HPDE6-E6E7 (cell line): ENCODE measurements around the gene BACH1.
"Not testable (repeated sequence)": the region's sequence is repeated elsewhere in the genome, so short reads cannot be mapped to it uniquely, and the experiment has no call there.

ENCODE experiments used
- DNase-seq: peaks from one replicate; pipeline ENCODE4 v3.0.0; 2011; ENCODE audit warnings: missing footprints; ENCODE audit errors: extremely low spot score

The BACH1 gene

DNA sequence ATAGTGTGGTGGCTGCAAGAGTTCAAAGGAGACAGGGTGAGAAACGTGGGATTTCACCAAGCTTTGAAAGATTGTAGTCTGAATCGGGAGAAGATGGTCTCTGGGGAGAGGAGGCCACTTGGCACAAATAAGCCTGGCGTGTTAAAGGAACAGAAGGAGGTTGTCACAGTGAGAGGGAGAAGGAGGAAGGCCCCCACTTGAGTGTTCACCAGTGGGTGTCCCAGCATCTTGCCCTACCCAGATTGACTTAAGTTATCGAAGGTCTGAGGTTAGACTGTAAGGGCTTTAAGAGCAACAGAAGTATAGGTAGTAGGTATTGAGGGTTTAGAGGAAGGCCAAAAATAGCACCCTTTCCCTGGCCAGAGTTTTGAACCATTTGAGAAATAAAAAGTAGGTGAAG, 48.0 kb downstream of the BACH1 start:
- DNase-seq: no peak

DNA sequence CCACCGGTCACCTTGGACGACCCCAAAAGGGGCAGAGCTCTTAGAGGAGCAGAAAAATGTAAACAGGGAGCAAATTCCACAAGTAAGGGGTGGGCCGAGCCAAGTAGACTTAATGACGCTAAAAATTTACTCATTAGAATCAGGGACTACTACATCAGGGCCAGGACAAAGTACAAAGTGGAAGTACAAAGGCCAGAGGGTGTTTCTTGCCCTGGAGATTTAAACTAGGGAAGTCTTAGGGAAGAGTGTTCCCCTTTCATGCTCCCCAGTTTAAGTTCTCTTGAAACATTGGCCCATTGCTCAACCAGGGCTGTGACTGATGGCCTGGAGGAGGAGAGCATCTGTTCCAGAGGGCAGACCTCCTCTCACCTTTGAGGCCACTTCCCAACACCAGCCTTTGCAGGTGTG, 48.6 kb downstream of the BACH1 start:
- DNase-seq: no peak

DNA sequence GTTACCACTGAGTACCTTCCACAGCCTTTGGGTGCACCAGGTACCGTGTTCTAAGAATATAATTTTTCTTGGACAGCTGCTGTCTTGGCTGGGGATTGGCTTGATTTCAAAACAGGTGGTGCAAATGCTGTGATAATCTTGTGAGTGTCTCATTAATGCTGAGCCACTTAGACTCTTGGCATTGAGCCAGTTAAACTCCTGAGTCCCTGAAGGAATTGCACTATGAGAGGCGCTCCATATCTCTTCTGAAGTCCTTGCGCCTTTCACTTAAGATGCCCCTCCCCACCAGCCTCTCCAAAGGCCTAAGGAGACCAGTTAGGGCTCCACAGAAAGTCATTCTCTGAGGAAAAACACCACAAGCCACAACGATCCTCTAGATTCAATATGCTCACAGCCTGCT, 51.0 kb downstream of the BACH1 start:
- DNase-seq: no peak

DNA sequence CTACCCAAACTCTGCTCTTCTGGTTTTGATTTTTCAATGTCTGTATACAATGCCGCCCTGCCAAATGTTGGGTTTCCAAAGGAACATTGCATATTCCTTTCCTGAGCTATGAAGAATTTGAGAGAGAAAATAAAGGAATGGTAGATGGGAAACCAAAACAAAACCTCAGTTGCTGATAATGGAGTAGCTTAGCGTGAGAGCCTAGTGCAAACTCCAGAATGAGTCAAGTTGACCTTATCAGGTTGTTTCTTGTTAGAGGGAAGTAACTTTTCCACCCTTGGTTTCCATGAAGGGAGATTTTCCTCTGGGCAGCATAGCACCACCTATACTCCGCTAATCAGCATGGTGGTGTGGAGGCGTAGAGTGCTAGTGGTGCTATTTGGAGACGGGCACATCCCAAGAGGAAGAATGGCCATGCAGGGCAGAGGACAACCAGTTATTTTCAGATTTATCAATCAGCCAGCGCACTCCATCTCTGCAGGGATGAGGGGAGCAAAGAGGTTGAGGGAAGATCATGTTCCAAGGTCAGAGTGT, 51.6 kb downstream of the BACH1 start:
- DNase-seq: no peak

DNA sequence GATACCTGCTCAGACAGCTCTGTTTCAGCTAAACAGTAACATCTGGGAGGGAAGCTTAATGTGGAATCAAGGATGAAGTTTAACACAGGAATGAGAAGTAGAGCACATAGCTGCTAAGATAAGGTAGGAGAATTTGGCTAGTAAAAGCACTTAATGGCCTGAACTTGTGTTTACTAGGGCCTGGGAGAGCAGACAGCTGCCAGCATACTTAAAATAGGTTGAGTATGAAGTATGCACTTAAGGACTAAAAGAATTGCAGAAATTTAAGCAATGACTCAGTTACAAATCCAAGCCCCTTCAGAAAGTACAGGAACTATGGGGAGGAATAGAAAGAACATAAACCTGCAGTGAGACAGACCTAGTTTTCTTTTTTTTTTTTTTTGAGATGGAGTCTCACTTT, 53.0 kb downstream of the BACH1 start:
- DNase-seq: no peak

DNA sequence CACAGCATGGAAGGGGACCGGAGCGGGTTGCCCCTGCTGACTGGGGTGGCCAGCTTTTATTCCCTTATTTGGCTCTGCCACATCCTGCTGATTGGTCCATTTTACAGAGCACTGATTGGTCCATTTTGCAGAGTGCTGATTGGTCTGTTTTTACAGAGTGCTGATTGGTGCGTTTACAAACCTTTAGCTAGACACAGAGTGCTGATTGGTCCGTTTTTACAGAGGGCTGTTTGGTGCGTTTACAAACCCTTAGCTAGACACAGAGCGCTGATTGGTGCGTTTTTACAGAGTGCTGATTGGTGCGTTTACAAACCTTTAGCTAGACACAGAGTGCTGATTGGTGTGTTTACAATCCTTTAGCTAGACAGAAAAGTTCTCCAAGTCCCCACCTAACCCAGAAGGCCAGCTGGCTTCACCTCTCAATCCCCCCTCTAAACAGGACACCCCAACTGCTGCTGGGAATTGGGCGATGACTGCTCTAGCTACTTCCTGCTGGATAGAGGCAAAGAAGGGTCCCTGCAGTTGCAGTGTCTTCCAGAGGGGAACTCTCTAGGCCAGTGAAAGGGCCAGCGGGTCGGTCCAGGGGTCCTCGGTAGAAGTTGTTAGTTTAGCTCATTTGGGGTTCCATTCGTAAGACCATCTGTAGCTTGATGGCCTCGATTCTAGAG, 56.5 kb downstream of the BACH1 start:
- not testable (repeated sequence) for DNase-seq

DNA sequence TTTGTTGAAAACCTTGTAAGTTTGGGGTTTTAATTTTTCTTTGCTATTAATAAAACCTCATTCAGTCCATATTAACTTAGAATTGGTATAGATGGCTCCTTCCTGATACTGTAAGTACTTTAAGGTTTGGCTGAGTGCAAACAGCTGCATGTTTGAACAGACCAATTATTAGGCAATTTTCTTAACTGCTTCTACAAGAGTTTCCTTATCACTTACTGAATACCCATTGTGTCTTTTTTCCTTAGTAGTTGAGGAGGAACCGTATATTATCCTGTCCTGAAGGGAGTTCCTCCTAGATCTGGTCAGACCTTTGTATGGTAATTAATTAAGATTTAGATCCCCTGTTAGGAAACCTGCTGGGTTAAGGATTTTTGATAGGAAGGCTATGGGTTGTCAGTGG, 57.6 kb downstream of the BACH1 start:
- DNase-seq: not testable (repeated sequence)

DNA sequence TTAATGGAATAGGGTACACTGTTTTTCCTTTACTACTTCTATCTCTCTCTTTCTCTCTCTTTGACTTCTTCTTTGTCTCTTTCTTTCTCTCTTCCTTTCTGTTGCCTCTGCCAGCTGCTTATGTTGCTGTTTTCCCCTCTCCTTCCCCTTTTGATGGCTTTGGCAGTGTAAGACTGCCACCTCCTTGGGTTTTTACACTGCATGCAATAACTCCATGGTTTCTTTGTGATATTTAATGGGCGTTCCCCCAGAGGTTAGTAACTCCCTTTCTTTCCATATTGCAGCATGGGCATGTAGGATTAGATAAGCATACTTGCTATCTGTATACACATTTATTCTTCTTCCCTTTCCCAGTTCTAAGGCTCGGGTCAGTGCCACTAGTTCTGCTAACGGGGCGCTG, 58.1 kb downstream of the BACH1 start:
- not testable (repeated sequence) for DNase-seq

DNA sequence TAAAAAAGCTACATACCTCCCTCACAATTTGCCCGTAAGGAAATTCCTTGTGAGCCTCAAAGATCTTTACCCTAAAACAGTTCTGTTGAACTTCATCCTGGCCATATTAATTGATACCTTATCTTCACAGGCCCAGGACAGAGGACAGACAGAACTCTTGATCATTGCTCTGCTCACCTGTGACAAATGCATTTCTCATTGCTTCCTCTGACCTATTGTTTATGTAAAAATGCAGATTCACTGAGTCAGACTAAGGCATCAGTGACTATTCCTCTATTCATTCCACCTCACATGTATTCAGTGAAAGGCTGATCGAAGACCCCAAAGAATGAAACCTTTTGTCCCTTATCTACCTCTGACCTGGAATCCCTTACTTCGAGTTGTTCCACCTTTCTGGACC, 61.0 kb downstream of the BACH1 start:
- no peak for DNase-seq

DNA sequence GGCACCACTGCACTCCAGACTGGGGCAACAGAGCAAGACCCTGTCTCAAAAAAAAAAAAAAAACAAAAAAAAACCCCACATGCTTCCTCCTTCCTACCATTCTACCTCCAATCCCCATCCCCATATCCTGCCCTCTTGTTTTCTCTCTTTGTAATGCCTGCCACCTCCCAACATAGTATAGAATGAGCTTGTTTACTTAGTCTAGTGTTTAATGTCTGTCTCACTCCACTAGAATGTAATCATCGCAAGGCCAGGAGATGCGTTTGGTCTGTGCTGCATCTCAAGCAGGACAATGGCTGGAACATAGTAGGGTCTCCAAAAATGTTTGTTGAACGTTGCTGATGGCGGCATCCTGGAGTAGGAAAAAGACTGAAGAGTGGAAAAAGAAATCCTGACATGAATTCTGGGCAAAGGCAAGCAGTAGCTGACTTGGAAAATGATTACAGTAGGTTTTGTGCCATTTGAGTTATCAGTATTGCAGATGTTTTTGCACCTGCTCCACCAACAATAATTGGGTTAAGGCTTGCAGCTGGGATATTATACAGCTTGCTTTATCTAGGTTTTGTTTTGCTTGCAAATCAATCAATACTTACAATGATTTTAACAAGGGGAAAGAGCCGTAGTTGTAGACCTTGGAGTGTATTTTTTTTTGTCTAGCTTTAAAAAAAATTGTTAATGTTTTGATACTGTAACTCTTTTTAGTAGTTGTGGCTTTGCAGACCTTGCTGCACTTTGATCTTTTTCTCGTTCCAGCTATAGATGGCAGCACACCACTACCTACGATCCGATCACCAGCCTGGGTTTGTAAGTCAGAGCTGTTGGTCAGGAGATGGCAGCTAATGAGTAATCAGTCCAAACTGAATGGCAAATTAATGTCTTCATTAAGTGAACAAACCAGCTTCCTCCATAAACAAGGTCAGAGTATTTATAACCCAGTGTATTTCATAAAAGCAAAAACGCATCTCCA, 62.4 kb downstream of the BACH1 start:
- DNase-seq: no peak

DNA sequence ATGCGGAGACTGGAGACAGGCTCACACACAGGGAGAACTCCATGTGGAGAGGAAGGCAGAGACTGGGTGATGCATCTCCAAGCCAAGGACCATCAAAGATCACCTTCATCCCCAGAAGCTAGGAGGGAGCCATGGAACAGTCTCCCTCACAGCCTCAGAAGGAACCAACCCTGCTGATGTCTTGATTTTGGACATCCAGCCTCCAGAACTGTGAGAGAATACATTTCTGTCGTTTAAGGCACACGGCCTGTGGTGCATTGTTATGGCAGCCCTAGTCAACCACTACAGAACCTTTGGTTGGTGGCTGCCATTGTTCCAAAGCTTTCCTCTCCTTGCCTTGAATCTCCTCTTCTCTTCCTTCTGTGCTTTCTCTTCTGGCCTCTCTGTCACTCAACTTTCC, 64.0 kb downstream of the BACH1 start:
- DNase-seq: no peak

DNA sequence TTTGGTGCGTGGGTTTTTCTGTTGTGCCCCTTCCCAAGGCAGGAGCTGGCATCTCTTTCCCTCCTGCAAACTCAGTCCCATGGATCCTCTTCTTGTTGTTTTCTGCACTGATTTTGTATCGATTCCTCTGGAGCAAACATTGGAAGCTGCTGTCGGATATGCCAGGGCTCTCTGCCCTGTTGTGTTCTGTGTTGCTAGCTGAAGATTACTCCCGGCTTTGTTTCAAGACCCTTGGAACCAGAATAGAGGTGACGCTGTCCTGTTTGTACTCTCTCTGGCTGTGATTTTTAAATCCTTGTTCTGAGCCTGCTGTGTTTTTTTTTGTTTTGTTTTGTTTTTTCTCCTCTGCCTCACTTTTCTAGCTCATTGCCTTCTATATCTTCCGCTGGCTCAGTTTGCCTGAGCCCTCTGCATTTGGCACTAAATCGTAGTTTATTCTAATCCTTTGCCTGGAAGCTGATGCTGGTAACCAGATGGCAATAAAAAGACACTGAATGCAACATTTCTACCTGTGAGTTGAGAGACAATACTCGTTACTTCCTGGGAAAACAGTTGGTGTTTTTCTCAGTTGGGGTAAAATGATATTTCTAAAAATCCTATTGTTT, 67.0 kb downstream of the BACH1 start:
- DNase-seq: no peak

DNA sequence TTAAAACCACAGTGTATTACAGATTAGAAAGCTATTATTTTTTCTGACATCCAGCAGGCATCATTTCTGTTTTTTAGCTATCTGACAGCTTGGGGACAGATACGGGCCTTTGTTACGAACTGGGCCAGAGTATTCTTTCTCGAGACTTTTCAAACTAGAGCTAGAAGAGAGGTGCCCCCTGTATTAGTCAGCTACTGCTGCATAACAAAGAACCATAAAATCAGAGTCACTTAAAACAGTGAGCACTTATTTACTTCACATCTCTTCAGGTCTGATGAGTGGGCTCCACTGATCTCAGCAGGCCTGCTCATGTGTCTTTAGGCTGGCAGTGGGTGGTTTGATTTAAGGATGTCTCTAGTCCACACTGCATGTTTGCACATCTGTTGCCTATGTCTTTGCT, 67.8 kb downstream of the BACH1 start:
- no peak for DNase-seq

DNA sequence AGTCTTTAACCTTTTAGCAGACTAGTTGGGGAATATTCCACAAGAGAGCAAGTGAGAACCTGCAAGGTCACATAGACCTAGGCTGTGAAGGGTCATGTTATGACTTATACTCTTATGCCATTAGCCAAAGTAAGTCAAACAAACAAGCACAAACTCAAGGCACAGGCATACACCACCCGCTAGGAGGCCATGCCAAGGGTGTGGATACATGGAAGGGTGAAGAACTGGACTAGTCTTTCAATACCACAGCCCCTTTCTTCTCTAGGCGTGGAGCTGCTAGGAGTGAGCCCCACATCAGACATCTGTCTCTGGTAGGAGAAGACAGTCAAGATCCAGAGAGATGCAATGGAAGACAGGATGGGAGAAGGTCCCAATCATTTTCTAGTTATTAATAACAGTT, 68.6 kb downstream of the BACH1 start:
- DNase-seq: no peak

DNA sequence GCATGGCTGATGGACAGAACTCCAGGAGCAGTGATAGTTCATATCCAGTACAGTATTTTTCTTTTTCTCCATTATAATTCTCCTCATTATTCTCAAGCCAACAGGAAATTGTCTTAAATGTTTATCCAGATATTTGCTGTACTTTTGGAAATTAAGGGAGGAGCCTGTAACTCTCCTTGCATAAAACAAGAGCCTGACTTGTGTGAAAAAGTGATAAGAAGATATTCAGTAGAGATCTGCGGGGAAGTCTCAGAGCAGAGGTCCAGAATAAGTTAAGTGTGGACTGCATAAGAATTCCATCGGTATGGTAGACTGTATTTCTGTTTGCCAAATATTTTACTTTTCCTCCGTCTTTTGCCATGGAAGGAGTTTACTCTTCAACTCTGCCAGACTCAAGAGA, 70.2 kb downstream of the BACH1 start:
- no peak for DNase-seq

DNA sequence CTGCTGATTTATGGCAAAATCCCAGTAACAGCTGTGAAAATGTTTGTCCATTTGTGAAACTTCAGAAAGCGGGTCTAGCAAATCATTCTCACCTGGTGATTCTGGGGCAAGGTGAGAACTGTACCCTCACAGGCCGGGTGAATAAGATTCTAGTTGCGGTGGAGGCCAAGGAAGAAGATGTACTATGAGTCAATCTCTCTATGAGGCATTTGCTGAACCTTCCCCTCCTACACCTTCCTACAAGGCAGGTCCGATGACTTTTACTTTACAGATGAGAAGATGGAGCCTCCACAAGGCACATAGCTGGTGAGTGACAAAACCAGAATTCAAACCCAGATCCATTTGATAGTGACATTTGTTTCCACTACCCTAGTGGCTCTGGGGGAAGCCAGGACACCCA, 72.7 kb downstream of the BACH1 start:
- no peak for DNase-seq

DNA sequence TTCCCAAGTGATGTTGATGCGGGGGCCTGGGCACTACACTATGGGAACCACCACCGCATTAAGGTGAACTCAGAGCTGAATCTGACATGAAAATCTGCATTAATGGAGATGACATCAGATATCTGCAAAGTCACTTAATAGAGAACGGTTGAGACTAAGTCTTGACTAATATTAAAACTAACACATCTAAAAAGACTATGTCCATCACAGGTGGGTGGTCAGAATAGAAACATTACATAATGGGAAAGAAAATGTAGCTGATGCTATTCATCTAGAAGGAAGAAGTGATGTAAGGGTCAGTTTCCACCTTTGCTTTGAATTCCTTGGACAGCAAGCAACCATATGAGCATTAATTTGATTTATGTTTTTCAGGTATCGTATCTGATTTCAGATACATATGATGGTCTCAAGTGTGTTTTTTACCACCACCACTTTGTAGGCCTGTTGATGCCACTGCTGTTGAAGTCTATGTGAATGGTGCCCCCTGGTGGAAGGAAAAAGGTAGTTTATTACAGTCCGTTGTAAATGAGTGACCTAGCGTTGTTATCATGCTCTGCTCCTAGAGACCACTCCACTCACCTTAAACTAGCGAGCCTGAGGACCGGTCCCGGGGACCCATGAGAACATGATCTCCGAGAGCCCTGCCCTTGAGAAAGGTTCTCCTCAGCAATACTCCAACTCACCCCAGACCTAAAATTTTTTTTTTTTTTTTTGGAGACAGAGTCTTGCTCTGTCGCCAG, 73.5 kb downstream of the BACH1 start:
- peak; percentile 54 for DNase-seq

DNA sequence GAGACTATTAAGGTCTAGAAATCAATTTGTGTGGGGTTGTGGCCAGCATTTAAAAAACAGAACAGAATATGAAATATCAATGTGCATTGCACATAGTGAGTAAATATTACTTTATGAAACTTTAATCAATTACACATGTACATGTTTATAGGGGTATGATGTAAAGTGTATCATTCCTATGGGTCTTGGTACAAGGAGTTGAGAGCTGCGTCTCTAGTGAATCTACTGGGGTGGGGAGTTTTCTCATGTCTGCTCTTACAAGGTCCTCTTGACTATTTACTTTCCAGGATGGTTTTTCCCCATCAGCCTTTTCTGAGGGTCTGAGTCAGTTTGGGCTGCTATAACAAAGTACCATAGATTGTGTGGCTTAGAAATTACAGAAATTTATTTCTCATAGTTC, 75.8 kb downstream of the BACH1 start:
- DNase-seq: no peak

DNA sequence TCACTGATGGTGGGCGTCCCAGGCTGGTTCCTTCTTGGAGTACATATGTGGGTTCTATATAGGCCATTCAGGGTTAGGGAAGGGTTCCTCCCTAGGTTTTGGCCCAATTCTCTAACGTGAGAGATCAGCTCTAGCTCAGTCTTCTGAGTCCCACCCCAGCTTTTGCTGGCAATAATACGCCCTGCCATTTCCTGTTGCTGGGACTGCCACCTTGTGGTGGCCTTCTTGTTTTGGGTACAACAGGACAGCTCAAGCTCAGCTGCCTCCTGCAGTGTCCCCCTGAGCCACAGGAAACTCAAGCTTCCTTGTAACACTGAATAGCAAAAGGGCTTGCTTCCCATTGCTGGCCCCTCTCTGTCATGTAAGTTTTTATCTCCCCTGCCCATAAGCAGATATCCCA, 77.8 kb downstream of the BACH1 start:
- DNase-seq: no peak

DNA sequence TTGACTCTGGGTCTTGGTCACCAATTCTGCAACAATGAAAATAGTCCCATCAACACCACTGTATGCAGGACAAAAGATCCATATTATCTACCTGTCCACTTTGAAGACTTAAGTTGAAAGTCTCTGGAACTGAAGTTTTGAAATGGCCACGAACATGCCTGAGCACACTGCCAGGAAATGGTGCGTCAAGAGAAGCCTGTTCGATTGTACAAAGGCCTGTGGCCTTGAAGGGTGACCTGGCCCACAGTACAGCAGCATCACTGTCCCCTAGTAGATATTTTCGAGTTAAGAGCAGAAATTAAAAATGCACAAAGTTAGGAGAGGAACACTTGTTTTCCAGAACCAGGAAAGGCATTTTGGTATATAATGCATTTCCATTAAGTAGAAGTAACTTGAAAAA, 78.5 kb downstream of the BACH1 start:
- DNase-seq: no peak

DNA sequence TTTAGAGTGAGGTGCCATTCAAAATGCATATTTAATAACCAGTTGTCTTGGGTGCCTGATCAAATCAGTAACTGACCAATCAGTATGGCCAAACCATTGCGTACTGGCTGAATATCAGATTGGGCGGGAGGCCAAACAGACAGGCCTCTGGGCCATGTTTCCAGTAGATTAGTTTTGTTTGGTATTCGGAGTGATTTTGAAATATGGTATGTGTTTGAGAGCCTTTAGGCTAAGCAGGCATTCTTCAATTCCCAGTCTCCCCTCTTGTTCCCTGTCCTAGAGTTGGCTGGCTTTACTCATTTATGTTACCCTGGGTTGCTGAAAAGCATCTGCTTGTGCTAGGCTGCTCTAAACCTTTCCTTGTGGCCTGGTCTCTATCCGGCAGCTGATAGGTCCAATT, 80.1 kb downstream of the BACH1 start:
- DNase-seq: no peak

DNA sequence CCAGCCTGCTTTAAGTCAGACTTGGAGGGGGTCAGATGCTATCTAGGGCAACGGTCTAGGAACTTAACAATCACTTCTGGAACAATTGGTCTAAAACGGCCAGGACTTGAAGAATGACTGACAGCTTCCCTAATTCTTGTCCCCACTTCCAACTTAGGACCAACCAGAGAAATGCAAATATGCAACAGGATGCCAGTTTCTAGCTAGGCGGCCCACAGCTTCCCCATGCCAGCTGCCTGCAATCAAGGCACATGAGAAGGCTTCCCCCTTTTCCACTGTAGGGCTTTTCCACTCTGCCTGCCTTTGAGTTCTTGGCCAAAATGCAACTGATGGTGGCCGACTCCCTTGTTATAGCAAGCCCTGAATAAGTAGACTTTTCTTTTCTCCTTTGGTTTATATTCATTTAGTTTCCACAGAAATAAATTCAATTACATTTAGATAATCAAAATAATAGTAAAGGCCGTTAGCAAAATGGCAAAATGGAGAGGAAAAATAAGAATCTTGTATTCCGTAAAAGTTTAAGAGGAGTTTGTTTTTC, 80.9 kb downstream of the BACH1 start:
- no peak for DNase-seq
